ENCODE results near the gene NOC3L. TPM values are rescaled to one million over a fixed set of nuclear protein-coding genes. Genes with fewer than 3 reads are reported as not detected.

The NOC3L gene
- total RNA-seq, 1 donor from 2014 or later: 32.6 TPM

DNA sequence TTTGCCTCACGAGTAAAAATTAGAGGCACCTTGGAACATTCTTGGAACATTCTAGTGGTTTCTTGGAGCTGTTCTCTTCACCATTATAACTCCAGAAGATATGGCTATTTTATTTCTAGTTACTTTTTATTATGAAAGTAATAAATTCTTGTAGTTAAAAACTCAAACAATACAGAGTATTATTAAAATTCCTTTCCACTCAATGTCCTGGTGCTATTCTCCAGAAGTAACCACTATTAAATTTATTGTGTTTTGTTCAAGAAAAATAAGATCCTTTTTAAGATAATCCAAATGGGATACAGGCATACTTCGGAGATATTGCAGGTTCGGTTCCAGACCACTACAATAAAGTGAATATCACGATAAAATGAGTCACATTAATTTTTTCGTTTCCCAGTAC lies 68.6 kb downstream of the NOC3L start:
- DNase-seq: no peak

DNA sequence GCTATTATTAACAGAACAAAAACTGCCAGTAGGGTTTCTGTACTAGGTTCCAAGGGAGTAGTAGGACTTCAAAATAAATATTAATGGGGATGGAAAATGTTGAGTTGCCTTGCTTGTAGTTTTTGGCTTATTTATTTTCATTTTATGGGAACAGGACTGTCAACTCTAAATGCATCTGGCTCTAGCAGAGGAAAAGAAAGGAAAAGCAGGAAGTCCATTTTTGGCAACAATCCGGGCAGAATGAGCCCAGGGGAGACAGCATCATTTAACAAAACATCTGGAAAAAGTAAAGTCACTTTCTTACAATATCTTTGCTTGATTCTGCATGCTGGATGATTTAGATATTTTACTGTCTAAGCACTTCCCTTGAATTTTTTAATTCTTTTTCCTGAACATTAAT lies 69.4 kb downstream of the NOC3L start:
- no peak for DNase-seq

DNA sequence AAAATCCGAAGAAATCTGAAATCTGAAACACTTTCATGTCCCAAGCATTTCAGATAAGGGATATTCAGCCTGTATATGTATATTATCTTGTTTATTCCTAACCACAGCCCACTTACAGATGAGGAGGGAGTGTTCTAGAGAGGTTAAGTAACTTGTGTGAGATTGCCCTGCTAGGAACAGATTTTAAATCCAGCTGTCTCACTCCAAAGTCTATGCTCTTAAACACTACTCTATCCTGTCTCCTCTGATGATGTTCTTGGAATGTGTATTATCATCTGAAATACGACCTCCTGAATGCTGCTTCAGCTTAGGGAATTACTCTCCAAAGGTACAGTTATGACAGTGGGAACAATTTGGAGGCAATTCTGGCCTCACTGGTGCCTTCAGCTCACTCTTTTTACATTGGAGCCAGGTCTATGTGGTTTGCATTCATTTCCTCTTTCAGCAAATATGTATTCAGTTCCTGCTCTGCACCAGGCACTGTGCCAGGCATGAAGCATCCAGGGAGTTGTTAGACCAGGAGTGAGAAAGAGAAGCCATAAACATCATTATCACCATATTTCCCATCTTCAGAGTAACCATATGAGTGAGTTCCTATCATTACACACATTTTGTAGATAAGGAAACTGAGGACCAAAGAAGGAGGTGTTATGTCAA lies 70.2 kb downstream of the NOC3L start:
- no peak for DNase-seq

DNA sequence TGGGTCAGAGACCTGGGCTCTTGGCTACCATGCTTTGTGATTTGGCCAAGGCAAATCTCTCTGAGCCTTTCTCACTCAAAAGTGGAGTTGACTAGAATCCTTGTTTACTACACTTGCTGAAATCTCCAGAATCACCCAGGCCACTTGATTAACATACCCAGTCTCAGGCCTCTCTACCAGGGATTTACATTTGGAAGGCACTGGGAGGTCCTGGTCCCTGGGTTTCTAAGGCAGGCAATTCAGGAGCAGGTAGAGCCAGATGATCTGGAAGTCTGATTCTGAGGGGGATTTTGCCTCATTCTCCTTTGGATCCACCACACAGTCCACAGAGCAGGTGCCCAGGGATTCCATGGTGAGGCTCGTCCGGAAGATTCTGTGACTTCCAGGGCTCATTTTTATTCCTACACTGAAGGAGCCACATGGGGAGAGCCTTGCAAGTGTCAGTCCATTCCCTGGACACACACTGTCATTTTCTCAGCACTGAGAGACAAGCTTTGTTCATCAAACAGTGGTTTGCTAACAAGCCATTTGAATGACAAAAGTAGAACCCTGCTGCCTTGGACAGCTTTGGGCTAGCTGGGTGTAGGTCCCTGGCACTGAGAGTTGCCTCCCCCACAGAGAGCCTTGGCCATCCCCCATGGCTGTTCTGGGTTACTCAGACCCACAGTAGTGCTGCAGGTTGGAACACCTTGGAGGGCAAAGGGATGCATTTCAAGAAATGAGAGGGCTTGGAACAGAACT lies 74.2 kb downstream of the NOC3L start:
- no peak for DNase-seq

DNA sequence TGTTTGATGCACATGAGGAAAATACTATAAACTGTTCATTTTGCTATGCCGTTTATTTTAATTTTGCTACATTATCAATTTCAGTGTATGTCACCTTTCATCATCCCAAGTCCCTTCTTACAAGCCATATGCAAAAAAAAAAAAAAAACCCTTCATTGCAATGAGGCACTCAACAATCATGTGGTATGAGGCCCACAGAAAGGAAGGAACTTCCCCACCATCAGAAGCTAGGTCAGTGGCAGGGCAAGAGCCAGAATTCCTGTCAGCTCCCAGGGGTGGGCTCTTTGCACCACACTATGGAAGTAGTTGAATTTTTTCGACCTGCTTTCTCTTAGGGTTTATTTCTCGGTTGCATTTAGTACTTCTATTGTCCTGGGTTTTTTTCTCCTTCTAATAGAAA lies 75.4 kb downstream of the NOC3L start:
- no peak for DNase-seq

DNA sequence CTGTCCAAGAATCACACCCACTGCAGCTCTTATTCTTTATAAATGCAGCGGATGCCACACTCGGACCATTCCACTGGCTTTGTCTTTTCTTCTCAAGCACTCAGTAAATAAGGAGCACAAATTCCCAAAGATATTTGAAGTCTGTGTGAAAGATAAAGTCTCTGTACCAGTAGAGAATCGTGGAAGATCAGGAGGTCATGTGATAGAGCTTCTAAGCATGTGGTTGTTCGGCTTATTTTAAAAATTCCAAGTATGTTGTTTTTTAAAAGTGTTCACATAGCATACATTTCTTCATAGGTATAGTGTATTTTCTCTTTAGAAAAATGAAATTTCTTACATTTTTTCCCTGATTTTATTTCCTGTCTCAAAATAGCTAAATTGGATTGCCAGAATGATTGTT lies 75.8 kb downstream of the NOC3L start:
- DNase-seq: no peak

DNA sequence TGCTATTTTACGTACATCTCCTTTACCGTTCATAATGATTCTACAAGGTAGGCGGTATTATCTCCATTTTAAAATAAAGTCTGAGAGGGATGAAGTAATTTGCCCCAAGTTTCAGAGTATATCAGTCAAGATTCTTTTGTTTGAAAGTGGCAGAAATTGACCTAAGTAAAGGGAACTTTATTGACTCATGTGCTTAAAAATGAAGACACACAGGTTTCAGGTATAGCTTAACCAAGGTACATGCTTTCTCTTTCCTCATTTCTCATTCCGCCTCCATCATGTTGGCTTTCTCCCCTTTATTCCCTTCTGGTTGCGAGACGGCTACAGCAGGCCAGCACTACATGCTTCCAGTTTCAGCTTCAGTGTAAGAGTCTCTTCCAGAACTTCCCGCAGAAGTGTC lies 77.5 kb downstream of the NOC3L start:
- DNase-seq: no peak

Other genes with a start within 250 kb of the NOC3L start
- gene TBC1D12, start 39.6 kb upstream of the NOC3L start, total RNA-seq: 64.7 TPM
- 18.9 TPM for gene HELLS, start 182.8 kb upstream of the NOC3L start, total RNA-seq

All from occipital lobe (tissue), 2 donors.